Measurements from ENCODE around the gene TRPC5OS.

- TF ChIP-seq CTCF (IDR thresholded peaks at IDR 0.05; ENCODE audit: low read depth, low read length, missing input control), result no peak
- TF ChIP-seq ATF3 (IDR thresholded peaks at IDR 0.05), result no peak
These were observed 38.6 kb downstream of the TRPC5OS start for GRCh38 chrX:111914398-111915090.

Measured in liver (tissue), 3 donors.